GM10248 (cell line): ENCODE data around the gene SPATA24.
"Not testable (repeated sequence)": the region's sequence is repeated elsewhere in the genome, so short reads cannot be mapped to it uniquely, and the experiment has no call there.

Experiments
- CTCF ChIA-PET: fragments of 300-600 bp; sonication (Branson Sonifier 250); formaldehyde crosslinking; extraction: SDS; loops from one replicate; lab custom pipeline; 2021; ENCODE audit warnings: antibody characterized with exemption; lab: Yijun Ruan, JAX
- POLR2A ChIA-PET: fragments of 350-650 bp; sonication (Branson Sonifier 250); formaldehyde crosslinking; extraction: SDS; loops from one replicate; lab custom pipeline; 2020; ENCODE audit warnings: antibody characterized with exemption; lab: Yijun Ruan, JAX
- DNase-seq: peaks from one replicate; pipeline ENCODE4 v3.0.0; 2012; ENCODE audit errors: extremely low spot score
- TF ChIP-seq, protein P1 (sequence below): IDR thresholded peaks from 2 replicates; pipeline ENCODE4 v1.5.1; 2012; ENCODE audit warnings: mild to moderate bottlenecking, low read depth; ENCODE audit errors: extremely low read depth, missing control alignments, control extremely low read depth

SPATA24 gene

DNA sequence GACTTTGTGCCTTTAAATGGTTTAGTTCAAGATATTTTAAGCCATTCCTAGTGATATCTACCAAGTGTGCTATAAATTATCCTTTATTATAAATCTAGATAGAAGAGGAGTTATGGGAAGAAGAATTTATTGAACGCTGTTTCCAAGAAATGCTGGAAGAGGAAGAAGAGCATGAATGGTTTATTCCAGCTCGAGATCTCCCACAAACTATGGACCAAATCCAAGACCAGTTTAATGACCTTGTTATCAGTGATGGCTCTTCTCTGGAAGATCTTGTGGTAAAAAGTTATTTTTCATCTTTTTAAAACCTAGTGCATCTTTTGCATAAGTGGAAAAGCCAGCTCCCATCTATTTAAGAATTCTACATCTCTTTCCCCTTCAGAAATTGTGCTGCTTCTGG, 39.4 kb downstream of the SPATA24 start:
- ChIA-PET POLR2A (no interaction called here), CTCF (interaction anchor here (1.0 to 1.9 kb wide), 4 partner anchors 9 to 56 kb away, joined by 3 to 4 read pairs (median 4); no protein-coding TSS in a partner anchor)
- DNase-seq: no peak
- TF ChIP-seq, protein P1, sequence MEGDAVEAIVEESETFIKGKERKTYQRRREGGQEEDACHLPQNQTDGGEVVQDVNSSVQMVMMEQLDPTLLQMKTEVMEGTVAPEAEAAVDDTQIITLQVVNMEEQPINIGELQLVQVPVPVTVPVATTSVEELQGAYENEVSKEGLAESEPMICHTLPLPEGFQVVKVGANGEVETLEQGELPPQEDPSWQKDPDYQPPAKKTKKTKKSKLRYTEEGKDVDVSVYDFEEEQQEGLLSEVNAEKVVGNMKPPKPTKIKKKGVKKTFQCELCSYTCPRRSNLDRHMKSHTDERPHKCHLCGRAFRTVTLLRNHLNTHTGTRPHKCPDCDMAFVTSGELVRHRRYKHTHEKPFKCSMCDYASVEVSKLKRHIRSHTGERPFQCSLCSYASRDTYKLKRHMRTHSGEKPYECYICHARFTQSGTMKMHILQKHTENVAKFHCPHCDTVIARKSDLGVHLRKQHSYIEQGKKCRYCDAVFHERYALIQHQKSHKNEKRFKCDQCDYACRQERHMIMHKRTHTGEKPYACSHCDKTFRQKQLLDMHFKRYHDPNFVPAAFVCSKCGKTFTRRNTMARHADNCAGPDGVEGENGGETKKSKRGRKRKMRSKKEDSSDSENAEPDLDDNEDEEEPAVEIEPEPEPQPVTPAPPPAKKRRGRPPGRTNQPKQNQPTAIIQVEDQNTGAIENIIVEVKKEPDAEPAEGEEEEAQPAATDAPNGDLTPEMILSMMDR: no peak

DNA sequence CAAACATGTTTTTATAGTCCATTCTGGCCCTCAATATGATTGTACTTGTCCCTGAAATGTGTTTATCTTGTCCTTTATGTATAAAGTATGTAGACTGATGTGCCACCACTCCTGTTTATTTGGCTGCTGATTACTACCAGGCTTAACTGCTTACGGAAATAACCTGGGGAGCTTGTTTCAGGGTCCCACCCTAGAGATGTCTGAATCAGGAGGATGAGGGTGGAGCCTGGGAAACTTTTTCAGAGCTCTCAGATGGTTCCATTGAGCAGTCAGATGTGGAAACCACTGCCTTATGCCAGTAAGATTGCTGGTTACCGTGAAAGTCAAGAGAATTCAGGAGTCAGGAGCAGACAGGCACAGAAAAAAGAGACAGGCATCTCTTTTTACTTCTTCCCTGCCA, 40.0 kb downstream of the SPATA24 start:
- ChIA-PET POLR2A (interaction anchor here (0.6 kb wide), 1 partner anchor 91 kb away, joined by 4 read pairs; no protein-coding TSS in a partner anchor), CTCF (interaction anchor here (1.0 to 1.1 kb wide), 2 partner anchors 10 to 57 kb away, joined by 3 read pairs; no protein-coding TSS in a partner anchor)
- TF ChIP-seq, protein P1: no peak
- no peak for DNase-seq

DNA sequence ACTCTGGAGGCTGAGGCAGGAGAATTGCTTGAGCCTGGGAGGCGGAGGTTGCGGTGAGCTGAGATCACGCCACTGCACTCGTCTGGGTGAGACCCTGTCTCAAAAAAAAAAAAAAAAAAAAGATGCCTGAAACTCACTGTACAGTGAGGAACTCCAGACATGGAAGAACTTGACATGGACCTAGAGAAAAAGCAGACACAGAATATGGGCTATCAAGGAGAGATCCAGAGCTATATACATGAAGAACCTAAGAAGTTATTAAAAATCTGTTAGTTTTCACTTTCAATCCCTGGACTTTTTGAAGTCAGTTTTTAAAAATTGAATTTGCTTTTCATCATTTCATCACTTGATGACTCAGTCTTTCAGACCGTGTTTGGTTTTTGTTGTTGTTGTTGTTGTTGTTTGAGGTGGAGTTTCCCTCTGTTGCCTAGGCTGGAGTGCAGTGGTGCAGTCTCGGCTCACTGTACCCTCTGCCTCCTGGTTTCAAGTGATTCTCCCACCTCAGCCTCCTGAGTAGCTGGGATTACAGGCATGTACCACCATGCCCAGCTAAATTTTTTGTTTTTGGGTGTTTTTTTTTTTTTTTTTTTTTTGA, 42.0 kb downstream of the SPATA24 start:
- POLR2A ChIA-PET: interaction anchor here (0.7 kb wide), 1 partner anchor 17 kb away, joined by 8 read pairs; no protein-coding TSS in a partner anchor
- TF ChIP-seq, protein P1: no peak
- no peak for DNase-seq
- CTCF ChIA-PET: interaction anchor here (0.6 to 1.7 kb wide), 6 partner anchors 9 to 610 kb away, joined by 3 to 8 read pairs (median 4); no protein-coding TSS in a partner anchor

DNA sequence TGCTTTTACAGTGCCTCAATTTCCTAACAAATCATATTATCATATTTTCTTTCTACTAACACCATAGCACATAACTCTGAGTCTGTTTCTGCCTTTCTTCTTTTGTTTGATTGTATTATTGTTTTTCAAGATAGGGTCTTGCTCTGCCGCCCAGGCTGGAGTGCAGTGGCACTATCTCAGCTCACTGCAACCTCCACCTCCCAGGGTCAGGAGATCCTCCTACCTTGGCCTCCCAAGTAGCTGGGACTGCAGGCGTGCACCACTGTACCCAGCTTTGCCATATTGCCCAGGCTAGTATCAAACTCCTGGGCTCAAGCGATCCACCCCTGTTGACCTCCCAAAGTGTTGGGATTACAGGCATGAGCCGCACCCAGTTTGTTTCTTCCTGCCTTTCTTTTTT, 43.5 kb downstream of the SPATA24 start:
- ChIA-PET CTCF (interaction anchor here (0.7 to 1.7 kb wide), 3 partner anchors 9 to 19 kb away, joined by 3 to 4 read pairs (median 4); partner anchors contain the start of gene PAIP2), POLR2A (no interaction called here)
- no peak for DNase-seq
- TF ChIP-seq, protein P1: no peak

DNA sequence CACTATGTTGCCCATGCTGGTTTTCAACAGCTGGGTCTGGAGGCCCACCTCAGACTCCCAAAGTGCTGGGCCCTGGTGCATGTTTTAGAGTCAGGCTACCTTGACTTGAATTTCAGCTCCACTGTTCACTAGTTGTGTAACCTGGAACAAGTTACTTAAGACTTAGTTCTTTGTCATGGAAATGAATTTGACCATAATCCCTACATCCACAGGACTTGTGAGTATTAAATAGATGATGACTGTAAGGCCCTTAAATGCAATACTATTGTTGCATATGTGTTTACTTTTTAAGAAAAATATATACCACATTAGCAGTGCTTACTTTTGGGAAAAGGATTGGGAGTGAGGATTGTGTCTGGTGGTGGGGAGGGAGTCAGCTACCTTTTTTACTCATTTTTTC, 45.8 kb downstream of the SPATA24 start:
- CTCF ChIA-PET: interaction anchor here (1.0 to 2.1 kb wide), 4 partner anchors 8 to 16 kb away, joined by 3 to 8 read pairs (median 4); partner anchors contain the start of gene PAIP2
- TF ChIP-seq, protein P1: no peak
- no peak for DNase-seq
- POLR2A ChIA-PET: interaction anchor here (0.5 to 1.1 kb wide), 2 partner anchors 11 to 54 kb away, joined by 3 to 5 read pairs; no protein-coding TSS in a partner anchor

DNA sequence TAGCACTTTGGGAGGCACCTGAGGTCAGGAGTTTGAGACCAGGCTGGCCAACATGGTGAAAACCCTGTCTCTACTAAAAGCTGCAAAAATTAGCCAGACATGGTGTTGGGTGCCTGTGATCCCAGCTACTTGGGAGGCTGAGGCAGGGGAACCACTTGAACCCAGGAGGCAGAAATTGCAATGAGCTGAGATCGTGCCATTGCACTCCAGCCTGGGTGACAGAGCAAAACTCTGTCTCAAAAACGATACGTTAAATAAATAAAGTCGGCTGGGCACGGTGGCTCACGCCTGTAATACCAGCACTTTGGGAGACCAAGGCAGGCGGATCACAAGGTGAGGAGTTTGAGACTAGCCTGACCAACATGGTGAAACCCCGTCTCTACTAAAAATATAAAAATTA, 48.0 kb downstream of the SPATA24 start:
- not testable (repeated sequence) for DNase-seq
- CTCF ChIA-PET: interaction anchor here (1.2 kb wide), 1 partner anchor 36 kb away, joined by 3 read pairs; no protein-coding TSS in a partner anchor
- POLR2A ChIA-PET: interaction anchor here (1.0 kb wide), 1 partner anchor 9 kb away, joined by 3 read pairs; no protein-coding TSS in a partner anchor

DNA sequence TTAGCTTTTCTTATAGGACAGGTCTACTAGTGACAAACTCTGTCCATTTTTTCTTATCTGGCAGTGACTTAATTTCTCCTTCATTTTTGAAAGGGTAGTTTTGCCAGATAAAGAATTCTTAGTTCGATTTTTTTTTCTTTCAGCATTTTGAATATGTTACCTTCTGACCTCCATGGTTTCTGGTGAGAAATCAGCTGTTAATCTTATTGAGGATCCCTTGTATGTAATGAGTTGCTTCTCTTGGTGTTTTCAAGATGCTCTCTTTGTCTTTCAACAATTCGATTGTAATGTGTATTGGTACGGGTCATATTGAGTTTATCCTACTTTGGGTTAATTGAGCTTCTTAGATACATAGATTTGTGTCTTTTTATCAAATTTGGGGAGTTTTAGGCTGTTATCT, 49.7 kb downstream of the SPATA24 start:
- TF ChIP-seq, protein P1: no peak

DNA sequence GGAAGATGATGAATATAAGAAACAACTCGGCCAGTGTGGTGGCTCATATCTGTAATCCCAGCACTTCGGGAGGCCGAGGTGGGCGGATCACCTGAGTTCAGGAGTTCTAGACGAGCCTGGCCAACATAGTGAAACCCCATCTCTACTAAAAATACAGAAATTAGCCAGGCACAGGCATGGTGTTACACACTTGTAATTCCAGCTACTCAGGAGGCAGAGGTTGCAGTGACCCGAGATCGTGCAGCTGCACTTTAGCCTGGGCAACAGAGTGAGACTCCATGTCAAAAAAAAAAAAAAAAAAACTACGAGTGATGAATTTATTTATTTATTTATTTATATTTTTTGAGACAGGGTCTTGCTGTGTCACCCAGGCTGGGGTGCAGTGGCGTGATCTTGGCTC, 56.0 kb downstream of the SPATA24 start:
- DNase-seq, POLR2A ChIA-PET: not testable (repeated sequence)
- CTCF ChIA-PET: interaction anchor here (1.2 kb wide), 1 partner anchor 13 kb away, joined by 3 read pairs; no protein-coding TSS in a partner anchor

More for the DNA sequence above, 49.7 kb downstream of the SPATA24 start:
- no peak for DNase-seq
- CTCF ChIA-PET: interaction anchor here (1.0 to 1.4 kb wide), 2 partner anchors 10 to 12 kb away, joined by 4 read pairs; partner anchors contain the start of gene PAIP2
- POLR2A ChIA-PET: interaction anchor here (1.7 kb wide), 1 partner anchor 12 kb away, joined by 3 read pairs; the partner anchor contains the start of gene PAIP2
